ENCODE measurements around the gene PKP3.

Gene PKP3

DNA sequence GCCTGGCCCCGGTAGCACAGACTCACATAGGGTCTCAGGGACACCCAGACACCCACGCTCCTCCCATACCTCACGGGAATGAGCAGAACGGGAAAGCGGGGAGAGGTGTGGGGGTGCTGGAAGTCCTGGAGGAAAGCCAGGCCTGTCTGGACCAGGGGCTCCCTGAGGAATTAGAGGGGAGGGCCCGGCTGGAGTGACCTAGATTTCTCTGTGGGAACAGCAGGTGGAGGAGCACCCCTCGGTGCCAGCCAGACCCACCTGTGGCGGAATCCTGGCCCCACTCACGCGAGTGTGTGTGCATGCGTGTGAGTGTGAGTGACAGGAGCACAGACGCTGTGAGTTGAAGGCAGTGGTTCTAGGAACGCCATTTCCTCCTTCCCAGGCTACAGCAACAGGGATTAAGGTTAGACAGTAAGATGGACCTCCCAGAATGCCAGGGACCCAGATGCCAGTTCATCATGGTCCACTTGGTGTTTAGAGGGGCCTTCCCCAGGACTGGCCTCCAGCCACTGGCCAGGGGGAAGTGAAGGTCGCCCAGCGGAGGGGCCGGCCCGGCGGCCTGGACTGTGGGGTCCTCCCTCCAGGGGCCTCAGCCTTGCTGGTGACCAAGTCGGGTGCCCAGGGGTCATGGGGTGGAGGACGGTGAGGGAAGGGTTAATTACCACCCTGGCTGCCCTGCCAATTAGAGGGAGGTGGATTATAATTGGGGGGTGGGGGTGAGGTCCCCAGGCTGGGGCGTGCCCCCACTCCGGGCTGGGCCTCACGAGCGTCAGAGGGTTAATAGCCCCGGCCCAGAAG, 1.0 kb downstream of the PKP3 start:
- Histone ChIP-seq H4K20me1 (ENCODE audit: insufficient read depth, low read length) (no peaks in the 10 kb centered on the region), H3K4me2 (ENCODE audit: low read depth, low read length) (no peak overlapping the region), H3K4me3 (ENCODE audit: low read length) (no peak overlapping the region), H3K4me1 (ENCODE audit: low read length) (no peaks in the 10 kb centered on the region), H3K27me3 (replicated peaks; ENCODE audit: insufficient read depth, low read length) (peaks cover 53% of the 10 kb centered on the region), H3K9ac (ENCODE audit: low read length) (no peak overlapping the region), H3F3A (ENCODE audit: insufficient read depth, low read length) (no peaks in the 10 kb centered on the region), H3K9me2 (replicated peaks; ENCODE audit: insufficient read depth, low read length) (no peaks in the 10 kb centered on the region), H3K9me3 (replicated peaks; ENCODE audit: insufficient read depth, low read length) (no peaks in the 10 kb centered on the region), H3K27ac (ENCODE audit: low read length) (no peak overlapping the region), H3K36me3 (replicated peaks; ENCODE audit: insufficient read depth, low read length) (no peaks in the 10 kb centered on the region), H2AFZ (ENCODE audit: low read length) (no peak overlapping the region), H3K79me2 (ENCODE audit: low read length) (no peaks in the 10 kb centered on the region)
- no peak for DNase-seq
- TF ChIP-seq EZH2 (optimal IDR thresholded peaks at IDR 0.05; ENCODE audit: low read depth, low read length) = no peak
- no peak for TF ChIP-seq EZH2phosphoT487 (IDR thresholded peaks at IDR 0.05; ENCODE audit: low read length)
- TF ChIP-seq, protein P1, sequence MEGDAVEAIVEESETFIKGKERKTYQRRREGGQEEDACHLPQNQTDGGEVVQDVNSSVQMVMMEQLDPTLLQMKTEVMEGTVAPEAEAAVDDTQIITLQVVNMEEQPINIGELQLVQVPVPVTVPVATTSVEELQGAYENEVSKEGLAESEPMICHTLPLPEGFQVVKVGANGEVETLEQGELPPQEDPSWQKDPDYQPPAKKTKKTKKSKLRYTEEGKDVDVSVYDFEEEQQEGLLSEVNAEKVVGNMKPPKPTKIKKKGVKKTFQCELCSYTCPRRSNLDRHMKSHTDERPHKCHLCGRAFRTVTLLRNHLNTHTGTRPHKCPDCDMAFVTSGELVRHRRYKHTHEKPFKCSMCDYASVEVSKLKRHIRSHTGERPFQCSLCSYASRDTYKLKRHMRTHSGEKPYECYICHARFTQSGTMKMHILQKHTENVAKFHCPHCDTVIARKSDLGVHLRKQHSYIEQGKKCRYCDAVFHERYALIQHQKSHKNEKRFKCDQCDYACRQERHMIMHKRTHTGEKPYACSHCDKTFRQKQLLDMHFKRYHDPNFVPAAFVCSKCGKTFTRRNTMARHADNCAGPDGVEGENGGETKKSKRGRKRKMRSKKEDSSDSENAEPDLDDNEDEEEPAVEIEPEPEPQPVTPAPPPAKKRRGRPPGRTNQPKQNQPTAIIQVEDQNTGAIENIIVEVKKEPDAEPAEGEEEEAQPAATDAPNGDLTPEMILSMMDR (IDR thresholded peaks at IDR 0.05; ENCODE audit: low read length) = no peak

DNA sequence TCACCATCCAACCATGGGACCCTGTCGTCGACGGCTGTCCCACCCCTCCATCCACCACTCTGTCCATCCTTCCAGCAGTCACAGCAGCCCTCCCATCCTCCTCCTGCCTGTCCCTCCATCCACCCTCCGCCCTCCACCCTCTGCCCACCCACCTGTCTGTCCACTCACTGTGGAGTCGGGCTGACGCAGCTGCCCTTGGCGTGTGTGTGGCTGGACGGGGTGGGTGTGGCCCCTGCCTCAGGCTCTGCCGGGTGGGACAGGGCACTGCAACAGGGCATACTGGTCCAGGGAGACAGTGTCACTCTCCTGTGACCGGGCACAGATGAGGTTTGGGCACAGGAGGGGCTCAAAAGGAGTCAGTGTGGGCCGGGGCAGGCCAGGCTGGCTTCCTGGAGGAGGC, 1.9 kb downstream of the PKP3 start:
- Histone ChIP-seq H3K4me2 (ENCODE audit: low read depth, low read length) (no peak overlapping the region), H3K4me1 (ENCODE audit: low read length) (no peaks in the 10 kb centered on the region), H3K9ac (ENCODE audit: low read length) (no peak overlapping the region), H3K79me2 (ENCODE audit: low read length) (no peaks in the 10 kb centered on the region), H2AFZ (ENCODE audit: low read length) (no peak overlapping the region), H3F3A (ENCODE audit: insufficient read depth, low read length) (no peaks in the 10 kb centered on the region), H3K9me2 (replicated peaks; ENCODE audit: insufficient read depth, low read length) (no peaks in the 10 kb centered on the region), H3K27me3 (replicated peaks; ENCODE audit: insufficient read depth, low read length) (peaks cover 49% of the 10 kb centered on the region), H4K20me1 (ENCODE audit: insufficient read depth, low read length) (no peaks in the 10 kb centered on the region), H3K27ac (ENCODE audit: low read length) (no peak overlapping the region), H3K4me3 (ENCODE audit: low read length) (no peak overlapping the region), H3K9me3 (replicated peaks; ENCODE audit: insufficient read depth, low read length) (no peaks in the 10 kb centered on the region), H3K36me3 (replicated peaks; ENCODE audit: insufficient read depth, low read length) (no peaks in the 10 kb centered on the region)
- DNase-seq = no peak
- TF ChIP-seq EZH2phosphoT487 (IDR thresholded peaks at IDR 0.05; ENCODE audit: low read length) (no peak), EZH2 (optimal IDR thresholded peaks at IDR 0.05; ENCODE audit: low read depth, low read length) (no peak)
- TF ChIP-seq, protein P1 (IDR thresholded peaks at IDR 0.05; ENCODE audit: low read length) = no peak

DNA sequence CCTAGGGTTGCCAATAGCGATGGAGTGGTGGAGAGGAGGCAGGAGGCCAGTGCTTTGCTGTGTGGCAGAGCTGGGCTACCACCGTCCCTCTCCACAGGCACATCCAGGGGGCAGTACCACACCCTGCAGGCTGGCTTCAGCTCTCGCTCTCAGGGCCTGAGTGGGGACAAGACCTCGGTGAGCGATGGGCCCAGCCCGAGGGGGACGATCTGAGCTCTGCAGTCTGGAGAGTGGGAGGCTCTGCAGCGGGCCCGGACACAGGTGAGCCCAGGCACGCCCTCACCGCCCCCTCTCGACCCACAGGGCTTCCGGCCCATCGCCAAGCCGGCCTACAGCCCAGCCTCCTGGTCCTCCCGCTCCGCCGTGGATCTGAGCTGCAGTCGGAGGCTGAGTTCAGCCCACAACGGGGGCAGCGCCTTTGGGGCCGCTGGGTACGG, 2.5 kb downstream of the PKP3 start:
- Histone ChIP-seq H3F3A (ENCODE audit: insufficient read depth, low read length) (no peaks in the 10 kb centered on the region), H3K27ac (ENCODE audit: low read length) (no peak overlapping the region), H4K20me1 (ENCODE audit: insufficient read depth, low read length) (no peaks in the 10 kb centered on the region), H3K4me3 (ENCODE audit: low read length) (no peak overlapping the region), H3K36me3 (replicated peaks; ENCODE audit: insufficient read depth, low read length) (no peaks in the 10 kb centered on the region), H3K79me2 (ENCODE audit: low read length) (no peaks in the 10 kb centered on the region), H3K9ac (ENCODE audit: low read length) (no peak overlapping the region), H3K4me2 (ENCODE audit: low read depth, low read length) (peak overlapping the region; percentile 41; the same call in 1 of the 2 replicates), H3K9me2 (replicated peaks; ENCODE audit: insufficient read depth, low read length) (no peaks in the 10 kb centered on the region), H3K27me3 (replicated peaks; ENCODE audit: insufficient read depth, low read length) (peaks cover 44% of the 10 kb centered on the region), H2AFZ (ENCODE audit: low read length) (no peak overlapping the region), H3K9me3 (replicated peaks; ENCODE audit: insufficient read depth, low read length) (no peaks in the 10 kb centered on the region), H3K4me1 (ENCODE audit: low read length) (no peaks in the 10 kb centered on the region)
- TF ChIP-seq EZH2 (optimal IDR thresholded peaks at IDR 0.05; ENCODE audit: low read depth, low read length) = no peak
- TF ChIP-seq, protein P1 (IDR thresholded peaks at IDR 0.05; ENCODE audit: low read length) = no peak
- TF ChIP-seq EZH2phosphoT487 (IDR thresholded peaks at IDR 0.05; ENCODE audit: low read length) = no peak
- DNase-seq = no peak
